HCT116 (cell line): ENCODE results near the gene RBFOX2. TPM values are rescaled to one million over a fixed set of nuclear protein-coding genes. Genes with fewer than 3 reads are reported as not detected.

Experiments used
- ATAC-seq: fragments of 200-7000 bp; cut with Tn5 transposase; 2 replicates; pipeline ENCODE4 v1.9.1; 2020; ENCODE audit warnings: mild to moderate bottlenecking, moderate library complexity
- BruUV-seq: library from RNA; stranded (reverse); fragments of 400-500 nt; replicated peaks from 2 replicates; lab custom pipeline; 2021; lab: Mats Ljungman, UMichigan
- CTCF ChIA-PET: fragments of 300-600 bp; sonication (Branson Sonifier 250); formaldehyde crosslinking; loops from one replicate; lab custom pipeline; 2021; ENCODE audit warnings: antibody characterized with exemption; lab: Charles Lee
- POLR2A ChIA-PET: fragments of 300-600, 350-600 bp; sonication (Branson Sonifier 250); formaldehyde crosslinking; loops from one replicate; lab custom pipeline; 2021; ENCODE audit warnings: antibody characterized with exemption; lab: Charles Lee
- RAD21 ChIA-PET, 2 experiments: fragments of 300-600 bp; sonication (Branson Sonifier 250); formaldehyde crosslinking; loops; one replicate each; lab custom pipeline; 2023; ENCODE audit warnings: low total read pairs in 2 of 2; ENCODE audit not compliant: uncharacterized antibody in 2 of 2, unreplicated experiment in 2 of 2, low non-redundant PET in 1 of 2; lab: Charles Lee
- DNase-seq: peaks from one replicate; pipeline ENCODE4 v3.0.0-alpha.2; 2010; ENCODE audit warnings: low read depth, low spot score
- H2AFZ ChIP-seq: fragments of 200-600 bp; shearing (Covaris generic), sonication (generic); 2 replicates; pipeline ENCODE4 v1.6.1; 2017; ENCODE audit warnings: low read depth, mixed run types, mixed read lengths, antibody characterized with exemption, low read length; ENCODE audit not compliant: poor library complexity, severe bottlenecking
- H3K27ac ChIP-seq: 2 replicates; pipeline ENCODE4 v1.5.1; 2012; ENCODE audit warnings: low read depth, low read length
- H3K27me3 ChIP-seq: fragments of 200-600 bp; sonication (generic); 2 replicates; pipeline ENCODE4 v1.6.1; 2016; ENCODE audit warnings: mixed run types, low read length, mixed read lengths; ENCODE audit not compliant: insufficient read depth
- H3K36me3 ChIP-seq, 2 experiments: fragments of 200-500 bp in 1 of 2; fragments of 200-600 bp in 1 of 2; sonication (Bioruptor generic) in 1 of 2; sonication (generic) in 1 of 2; 2 replicates each; pipeline versions ENCODE4 v1.5.1 to v1.6.1; 2014 to 2016; ENCODE audit warnings: low read length in 2 of 2, inconsistent platforms in 1 of 2, mixed read lengths in 1 of 2, mixed run types in 1 of 2; ENCODE audit not compliant: insufficient read depth in 2 of 2, control insufficient read depth in 1 of 2
- H3K4me1 ChIP-seq, 2 experiments: fragments of 200-600 bp in 1 of 2; sonication (generic) in 1 of 2; 2 replicates each; pipeline versions ENCODE4 v1.5.1 to v1.6.1; 2012 to 2017; ENCODE audit warnings: low read length in 2 of 2, inconsistent platforms in 1 of 2, mild to moderate bottlenecking in 1 of 2, mixed read lengths in 1 of 2, mixed run types in 1 of 2, moderate library complexity in 1 of 2; ENCODE audit not compliant: insufficient read depth in 2 of 2, control insufficient read depth in 1 of 2
- H3K4me2 ChIP-seq: fragments of 200-600 bp; sonication (generic); 2 replicates; pipeline ENCODE4 v1.6.1; 2017; ENCODE audit warnings: mixed run types, low read length, mixed read lengths
- H3K4me3 ChIP-seq, 2 experiments: fragments of 200-600 bp in 1 of 2; sonication (generic) in 1 of 2; replicated peaks in 1 of 2; 2 replicates each; pipeline ENCODE4 v1.5.1; 2011 to 2016; ENCODE audit warnings: low read length in 2 of 2, control low read depth in 1 of 2, low read depth in 1 of 2, mild to moderate bottlenecking in 1 of 2, mixed read lengths in 1 of 2, mixed run types in 1 of 2
- H3K79me2 ChIP-seq: fragments of 200-600 bp; sonication (generic); 2 replicates; pipeline ENCODE4 v1.6.1; 2017; ENCODE audit warnings: mild to moderate bottlenecking, mixed run types, low read length, moderate library complexity, mixed read lengths; ENCODE audit not compliant: insufficient read depth
- H3K9ac ChIP-seq: fragments of 200-600 bp; sonication (generic); 2 replicates; pipeline ENCODE4 v1.6.1; 2016; ENCODE audit warnings: low read length, mixed read lengths
- H3K9me2 ChIP-seq: fragments of 200-600 bp; sonication (generic), shearing (Covaris generic); 2 replicates; pipeline ENCODE4 v1.6.1; 2017; ENCODE audit warnings: mixed run types, mild to moderate bottlenecking, moderate library complexity; ENCODE audit not compliant: insufficient read depth
- H3K9me3 ChIP-seq, 2 experiments: fragments of 200-500 bp in 1 of 2; fragments of 200-600 bp in 1 of 2; sonication (Bioruptor generic) in 1 of 2; sonication (generic) in 1 of 2; 2 replicates each; pipeline ENCODE4 v1.6.1; 2014 to 2017; ENCODE audit warnings: low read length in 2 of 2, mixed read lengths in 2 of 2, inconsistent platforms in 1 of 2, low read depth in 1 of 2, mild to moderate bottlenecking in 1 of 2, mixed run types in 1 of 2, moderate library complexity in 1 of 2; ENCODE audit not compliant: control insufficient read depth in 1 of 2, insufficient read depth in 1 of 2
- H4K20me1 ChIP-seq: fragments of 200-600 bp; sonication (generic), shearing (Covaris generic); 2 replicates; pipeline ENCODE4 v1.6.1; 2017; ENCODE audit warnings: mixed run types, mild to moderate bottlenecking, moderate library complexity; ENCODE audit not compliant: insufficient read depth
- ATF3 ChIP-seq: IDR thresholded peaks from 2 replicates; pipeline ENCODE4 v1.6.1; 2012
- CBX3 ChIP-seq: IDR thresholded peaks from 2 replicates; pipeline ENCODE4 v1.6.1; 2012; ENCODE audit warnings: low read depth
- CEBPB ChIP-seq: IDR thresholded peaks from 2 replicates; pipeline ENCODE4 v1.6.1; 2012; ENCODE audit warnings: low read depth
- EGR1 ChIP-seq: IDR thresholded peaks from 2 replicates; pipeline ENCODE4 v1.6.1; 2012; ENCODE audit warnings: low read depth
- ELF1 ChIP-seq: IDR thresholded peaks from 2 replicates; pipeline ENCODE4 v1.6.1; 2012; ENCODE audit warnings: low read depth, borderline replicate concordance
- EZH2phosphoT487 ChIP-seq: fragments of 200-600 bp; IDR thresholded peaks from 2 replicates; pipeline ENCODE4 v1.6.1; 2018; ENCODE audit warnings: antibody characterized with exemption, borderline replicate concordance
- FOSL1 ChIP-seq: IDR thresholded peaks from 2 replicates; pipeline ENCODE4 v1.6.1; 2012; ENCODE audit warnings: low read depth
- JUND ChIP-seq: IDR thresholded peaks from 2 replicates; pipeline ENCODE4 v1.6.1; 2012
- MAX ChIP-seq: IDR thresholded peaks from 2 replicates; pipeline ENCODE4 v1.6.1; 2012
- POLR2A ChIP-seq: IDR thresholded peaks from 2 replicates; pipeline ENCODE4 v1.7.0; 2011; ENCODE audit warnings: borderline replicate concordance; ENCODE audit not compliant: insufficient read depth, insufficient read length; ENCODE audit errors: extremely low read depth
- POLR2AphosphoS5 ChIP-seq: IDR thresholded peaks from 2 replicates; pipeline ENCODE4 v1.6.1; 2011; ENCODE audit warnings: mild to moderate bottlenecking, low read depth, low read length, moderate library complexity
- RAD21 ChIP-seq: IDR thresholded peaks from 2 replicates; pipeline ENCODE4 v1.6.1; 2012; ENCODE audit warnings: low read depth, mild to moderate bottlenecking
- REST ChIP-seq: IDR thresholded peaks from 2 replicates; pipeline ENCODE4 v1.6.1; 2012; ENCODE audit warnings: low read depth
- SIN3A ChIP-seq: IDR thresholded peaks from 2 replicates; pipeline ENCODE4 v1.6.1; 2012; ENCODE audit warnings: low read depth
- SP1 ChIP-seq: IDR thresholded peaks from 2 replicates; pipeline ENCODE4 v1.6.1; 2012; ENCODE audit warnings: low read depth
- TCF7L2 ChIP-seq: IDR thresholded peaks from 2 replicates; pipeline ENCODE4 v1.7.0; 2011; ENCODE audit warnings: borderline replicate concordance, inconsistent platforms; ENCODE audit not compliant: insufficient read depth, insufficient read length; ENCODE audit errors: extremely low read depth
- YY1 ChIP-seq: IDR thresholded peaks from 2 replicates; pipeline ENCODE4 v1.6.1; 2011; ENCODE audit warnings: low read length, low read depth, moderate library complexity, mild to moderate bottlenecking; ENCODE audit not compliant: insufficient replicate concordance; ENCODE audit errors: extremely low read depth
- ZBTB33 ChIP-seq: IDR thresholded peaks from 2 replicates; pipeline ENCODE4 v1.6.1; 2011; ENCODE audit warnings: mild to moderate bottlenecking, low read length, moderate library complexity; ENCODE audit not compliant: insufficient replicate concordance; ENCODE audit errors: extremely low read depth
- ZFX ChIP-seq: fragments of 450-650 bp; IDR thresholded peaks from 2 replicates; pipeline ENCODE4 v1.6.1; 2017
- ZNF274 ChIP-seq: fragments of 200-500 bp; sonication (Bioruptor generic); IDR thresholded peaks from 2 replicates; pipeline ENCODE4 v1.6.1; 2014; ENCODE audit warnings: mild to moderate bottlenecking, low read depth, low read length, inconsistent platforms
- intact Hi-C: fragments of 100-400 bp; cut with micrococcal nuclease; formaldehyde crosslinking; loops from 2 replicates; pipeline ENCODE4 v1.10.0; 2022
- total RNA-seq: library from RNA; stranded (reverse); gene quantifications from one replicate; pipeline ENCODE4 v1.2.1, GENCODE V29; 2021; ENCODE audit not compliant: unreplicated experiment

RBFOX2 gene
- total RNA-seq, 1 experiment from 2014 or later = 83.9 TPM

- Histone ChIP-seq H3K4me2 (no peak overlapping the region), H3K4me1 (peaks cover 0 to 27% of the 10 kb centered on the region in 2 experiments; a peak in 2 of 4 replicates), H3K4me3 (no peak overlapping the region), H3K79me2 (peaks cover 92% of the 10 kb centered on the region), H3K9ac (no peak overlapping the region), H3K36me3 (no peaks in the 10 kb centered on the region), H3K9me3 (no peaks in the 10 kb centered on the region), H3K27me3 (no peaks in the 10 kb centered on the region), H4K20me1 (no peaks in the 10 kb centered on the region), H3K27ac (no peak overlapping the region), H3K9me2 (no peaks in the 10 kb centered on the region), H2AFZ (no peak overlapping the region)
- no peak for ATAC-seq
- ChIA-PET RAD21 (no interaction called here), POLR2A (interaction anchor here (0.6 kb wide), 1 partner anchor 20 kb away, joined by 3 read pairs; the partner anchor contains the start of gene RBFOX2), CTCF (no interaction called here)
- BruUV-seq = no TSS peak
- intact Hi-C loops = no loop called here
- TF ChIP-seq EZH2phosphoT487 (no peak), REST (no peak), TCF7L2 (no peak), ZBTB33 (no peak), ELF1 (no peak), POLR2A (no peak), CEBPB (no peak), JUND (no peak), ATF3 (no peak), RAD21 (no peak), ZNF274 (no peak), SIN3A (no peak), ZFX (no peak), YY1 (no peak), FOSL1 (no peak), CBX3 (no peak), EGR1 (no peak), SP1 (no peak), POLR2AphosphoS5 (no peak), MAX (no peak)
- no peak for DNase-seq
These were observed 20.1 kb downstream of the RBFOX2 start for GRCh38 chr22:36008565-36008964.
